Inferior parietal cortex (tissue), 1 donor: ENCODE data around the gene ZCCHC7.

Experiments used
- DNase-seq: peaks from one replicate; pipeline ENCODE4 v3.0.0-alpha.2; 2016; ENCODE audit errors: extremely low spot score

ZCCHC7 gene

GRCh38 chr9:37405350-37405749 lies 285.0 kb downstream of the ZCCHC7 start:
- no peak for DNase-seq

- DNase-seq, result no peak
Observed at GRCh38 chr9:37405764-37406380, 285.5 kb downstream of the ZCCHC7 start.

- no peak for DNase-seq
Observed at GRCh38 chr9:37406603-37407401, 286.4 kb downstream of the ZCCHC7 start.

- DNase-seq, result no peak
Observed at GRCh38 chr9:37407468-37407867, 287.1 kb downstream of the ZCCHC7 start.
